Measurements from ENCODE around the gene ARHGAP28. TPM values are rescaled to one million over a fixed set of nuclear protein-coding genes. Genes with fewer than 3 reads are reported as not detected.
A peak's percentile ranks its signal among the peaks of the same experiment; 100 is the strongest.

ARHGAP28 gene
- total and polyA plus RNA-seq, 12 donors = 2.7 to 34.3 (median 7.3) TPM

DNA sequence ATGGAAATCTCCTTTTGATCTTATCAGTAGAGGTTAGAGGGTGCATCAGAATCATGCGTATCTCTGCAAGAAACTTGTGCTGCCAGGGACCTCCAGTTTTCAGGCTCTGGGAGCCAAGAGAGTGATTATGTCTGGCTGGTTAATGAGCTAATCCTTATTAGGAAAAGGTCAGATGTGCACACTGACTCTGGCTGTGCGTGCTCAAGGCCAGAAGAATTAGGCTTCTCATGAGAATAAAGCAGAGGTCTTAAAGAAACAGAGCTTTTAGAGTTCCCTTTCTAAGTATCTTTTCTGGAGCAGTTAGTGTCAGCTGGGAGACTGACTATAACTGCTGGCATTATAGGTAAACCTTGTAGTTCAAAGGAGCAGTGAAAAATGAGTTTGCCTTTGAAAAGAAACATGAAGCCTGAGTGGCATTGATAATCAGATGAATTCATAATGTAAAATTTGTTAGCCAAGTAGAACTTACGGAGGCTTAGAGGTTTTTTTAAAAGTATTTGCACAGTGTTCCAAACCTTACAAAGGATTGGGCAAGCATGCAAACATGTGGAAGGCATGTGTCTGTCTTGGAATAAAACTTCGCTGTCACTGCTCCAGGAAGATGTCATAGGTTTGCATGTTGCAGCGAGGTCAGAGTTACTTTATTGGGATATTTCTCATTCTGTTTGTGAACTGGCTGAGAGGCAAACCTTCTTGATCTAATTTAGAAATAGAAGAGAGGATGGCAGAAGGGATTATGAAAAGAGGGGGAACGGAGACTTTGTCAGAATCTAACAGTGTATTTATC, 151.7 kb downstream of the ARHGAP28 start:
- intact Hi-C loops (cut with DNase I) = loop anchor here in 1 of 2 donors (10.0 kb wide), 1 partner anchor 1006 kb away; no protein-coding TSS in a partner anchor
- Histone ChIP-seq H3K4me1 (replicated peaks in 1 of 2) (peaks cover 0 to 18% of the 10 kb centered on the region in 2 donors), H3K4me3 (no peak overlapping the region), H3K27ac (peak overlapping the region in 2 of 5 donors; percentile 7 to 34), H3K9me3 (replicated peaks in 1 of 3) (no peaks in the 10 kb centered on the region), H3K36me3 (replicated peaks in 1 of 2) (no peaks in the 10 kb centered on the region), H3K27me3 (no peaks in the 10 kb centered on the region)
- no peak for TF ChIP-seq POLR2A (IDR thresholded peaks at IDR 0.05)
- TF ChIP-seq, protein P1, sequence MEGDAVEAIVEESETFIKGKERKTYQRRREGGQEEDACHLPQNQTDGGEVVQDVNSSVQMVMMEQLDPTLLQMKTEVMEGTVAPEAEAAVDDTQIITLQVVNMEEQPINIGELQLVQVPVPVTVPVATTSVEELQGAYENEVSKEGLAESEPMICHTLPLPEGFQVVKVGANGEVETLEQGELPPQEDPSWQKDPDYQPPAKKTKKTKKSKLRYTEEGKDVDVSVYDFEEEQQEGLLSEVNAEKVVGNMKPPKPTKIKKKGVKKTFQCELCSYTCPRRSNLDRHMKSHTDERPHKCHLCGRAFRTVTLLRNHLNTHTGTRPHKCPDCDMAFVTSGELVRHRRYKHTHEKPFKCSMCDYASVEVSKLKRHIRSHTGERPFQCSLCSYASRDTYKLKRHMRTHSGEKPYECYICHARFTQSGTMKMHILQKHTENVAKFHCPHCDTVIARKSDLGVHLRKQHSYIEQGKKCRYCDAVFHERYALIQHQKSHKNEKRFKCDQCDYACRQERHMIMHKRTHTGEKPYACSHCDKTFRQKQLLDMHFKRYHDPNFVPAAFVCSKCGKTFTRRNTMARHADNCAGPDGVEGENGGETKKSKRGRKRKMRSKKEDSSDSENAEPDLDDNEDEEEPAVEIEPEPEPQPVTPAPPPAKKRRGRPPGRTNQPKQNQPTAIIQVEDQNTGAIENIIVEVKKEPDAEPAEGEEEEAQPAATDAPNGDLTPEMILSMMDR (IDR thresholded peaks at IDR 0.05) = no peak
- DNase-seq = peak in 3 of 7 donors; percentile 22 to 59 (median 30)
- 22 to 31% (median 25%) methylated on average over 6 of the region's 6 CpGs for WGBS, 4 donors

DNA sequence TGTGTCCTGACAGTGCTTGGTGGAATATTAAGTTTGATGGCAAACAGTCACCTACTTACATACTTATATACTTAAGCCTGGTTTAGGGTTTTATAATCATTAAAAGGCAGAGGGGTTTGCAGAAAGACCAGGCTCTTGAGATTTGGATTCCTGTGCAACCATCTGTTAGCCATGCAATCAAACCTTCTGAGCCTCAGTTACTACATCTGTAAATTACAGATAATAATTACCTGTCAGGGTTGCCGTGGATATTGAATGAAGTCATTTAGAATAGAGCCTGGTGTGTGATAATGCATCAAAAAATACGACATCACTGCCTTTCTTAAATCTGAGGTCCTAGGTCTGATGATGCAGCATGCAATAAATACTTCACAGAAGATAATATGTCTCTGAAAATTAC, 152.9 kb downstream of the ARHGAP28 start:
- TF ChIP-seq, protein P1 (IDR thresholded peaks at IDR 0.05) = no peak
- TF ChIP-seq POLR2A (IDR thresholded peaks at IDR 0.05) = no peak
- Histone ChIP-seq H3K27me3 (no peaks in the 10 kb centered on the region), H3K9me3 (replicated peaks in 1 of 3) (no peaks in the 10 kb centered on the region), H3K4me3 (no peak overlapping the region), H3K27ac (no peak overlapping the region), H3K36me3 (replicated peaks in 1 of 2) (no peaks in the 10 kb centered on the region), H3K4me1 (replicated peaks in 1 of 2) (peaks cover 0 to 18% of the 10 kb centered on the region in 2 donors)
- intact Hi-C loops (cut with DNase I) = loop anchor here in 1 of 2 donors (10.0 kb wide), 1 partner anchor 1008 kb away; no protein-coding TSS in a partner anchor
- no peak for DNase-seq
- WGBS, 4 donors = 74 to 80% (median 76%) methylated on average over 2 of the region's 2 CpGs

DNA sequence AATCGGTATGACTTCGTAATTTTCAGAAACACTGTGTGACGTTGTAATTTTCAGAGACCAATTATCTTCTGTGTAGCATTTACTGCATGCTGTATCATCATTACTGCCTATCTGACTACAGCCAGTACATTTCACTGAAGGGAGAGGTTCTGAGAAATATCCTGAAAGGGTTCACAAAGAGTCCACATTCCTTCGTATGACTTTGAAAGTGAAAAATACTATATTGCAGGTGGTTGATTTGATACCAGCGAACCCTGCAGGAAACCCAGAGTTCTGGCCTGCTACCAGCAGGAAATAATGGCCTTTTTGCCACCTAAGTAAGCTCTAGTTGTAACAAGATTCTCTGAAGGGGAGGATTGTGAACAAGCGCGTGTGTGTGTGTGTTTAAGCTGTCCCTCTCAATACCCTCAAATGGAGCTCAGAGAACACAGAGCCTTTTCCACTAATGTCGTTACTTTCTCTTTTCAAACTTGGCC, 155.5 kb downstream of the ARHGAP28 start:
- H3K27ac ChIP-seq = peak overlapping the region in 2 of 5 donors; percentile 12 to 73
- H3K9me3 ChIP-seq (replicated peaks in 1 of 3) = no peaks in the 10 kb centered on the region
- H3K27me3 ChIP-seq = no peaks in the 10 kb centered on the region
- WGBS, 4 donors = 59 to 76% (median 68%) methylated on average over 8 of the region's 8 CpGs
- no peak for TF ChIP-seq POLR2A (IDR thresholded peaks at IDR 0.05)
- H3K4me1 ChIP-seq (replicated peaks in 1 of 2) = peaks cover 0 to 18% of the 10 kb centered on the region in 2 donors
- intact Hi-C loops (cut with DNase I) = loop anchor here (5.0 to 10.0 kb wide), 2 partner anchors 343 to 1010 kb away; no protein-coding TSS in a partner anchor
- peak overlapping the region in 1 of 4 donors; percentile 15 for H3K4me3 ChIP-seq
- no peak for DNase-seq
- H3K36me3 ChIP-seq (replicated peaks in 1 of 2) = no peaks in the 10 kb centered on the region

DNA sequence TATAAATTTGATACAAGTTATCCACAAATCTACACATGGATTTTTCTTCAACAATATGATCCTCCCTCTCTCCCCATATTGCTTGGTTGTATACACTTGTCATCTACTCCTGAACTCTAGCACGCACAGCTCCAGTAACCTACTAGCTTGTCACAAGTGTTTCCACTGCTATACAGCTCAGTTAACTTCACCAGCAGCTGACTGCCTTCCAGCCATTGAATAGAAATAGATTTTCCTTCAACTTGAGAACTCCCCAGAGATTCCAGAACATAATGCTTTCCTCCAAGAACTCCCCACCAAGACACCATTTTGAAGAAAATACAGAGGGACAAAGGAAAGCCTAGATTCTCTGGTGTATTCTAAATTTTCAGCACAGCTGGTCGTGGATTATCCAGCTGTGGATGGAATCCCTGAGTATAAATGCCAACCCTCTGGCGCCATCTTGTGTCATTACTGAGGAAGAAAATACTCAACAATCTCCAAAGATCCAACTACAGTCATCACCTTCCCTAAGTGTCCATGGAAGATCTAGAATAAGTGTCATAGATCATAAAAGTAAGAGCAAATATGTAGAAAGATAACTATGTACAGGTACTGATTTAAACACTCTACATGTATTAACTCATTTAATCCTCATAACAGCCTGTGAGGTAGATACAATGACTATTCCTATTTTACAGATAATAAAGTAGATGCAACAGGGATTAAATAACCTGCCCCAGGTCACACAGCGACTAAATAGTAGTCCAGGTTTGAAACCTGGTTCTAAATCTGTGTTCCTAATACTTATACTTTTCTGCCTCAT, 156.7 kb downstream of the ARHGAP28 start:
- H3K4me3 ChIP-seq = no peak overlapping the region
- peaks cover 0 to 10% of the 10 kb centered on the region in 2 donors for H3K4me1 ChIP-seq (replicated peaks in 1 of 2)
- intact Hi-C loops (cut with DNase I) = loop anchor here (5.0 to 10.0 kb wide), 2 partner anchors 344 to 1011 kb away; no protein-coding TSS in a partner anchor
- WGBS, 4 donors = 21 to 28% (median 24%) methylated on average over 4 of the region's 4 CpGs
- no peaks in the 10 kb centered on the region for H3K27me3 ChIP-seq
- no peak overlapping the region for H3K27ac ChIP-seq
- TF ChIP-seq, protein P1 (IDR thresholded peaks at IDR 0.05) = peak; percentile 46 to 85 (median 76)
- TF ChIP-seq POLR2A (IDR thresholded peaks at IDR 0.05) = no peak
- DNase-seq = peak; percentile 43 to 79 (median 63)
- H3K9me3 ChIP-seq (replicated peaks in 1 of 3) = no peaks in the 10 kb centered on the region
- H3K36me3 ChIP-seq (replicated peaks in 1 of 2) = no peaks in the 10 kb centered on the region

Measured in adrenal gland (tissue), 12 donors.